ENCODE data around the gene CDHR2.

CDHR2 gene

DNA sequence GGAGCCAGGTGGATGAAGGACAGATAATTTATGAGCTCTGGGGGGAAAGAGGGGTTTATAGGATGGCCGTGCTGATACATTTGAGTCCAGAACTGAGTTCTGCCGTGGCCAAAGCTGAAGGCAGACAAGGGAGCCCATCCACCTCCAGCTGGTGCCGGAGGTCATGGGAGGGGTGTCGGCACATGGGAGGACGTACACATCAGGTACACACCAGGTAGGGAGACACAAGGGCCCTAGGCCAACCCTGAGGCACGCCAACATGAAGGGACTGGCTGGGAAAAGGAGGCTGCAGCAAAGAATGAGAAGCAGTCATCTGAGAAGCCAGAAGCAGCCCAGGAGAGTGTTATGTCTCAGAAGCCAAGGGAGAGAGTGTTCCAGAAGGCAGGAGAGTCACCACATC, 62.9 kb downstream of the CDHR2 start:
- in situ Hi-C loops (cut with MboI; ENCODE audit: low sequenced_read_pairs), result no loop called here

DNA sequence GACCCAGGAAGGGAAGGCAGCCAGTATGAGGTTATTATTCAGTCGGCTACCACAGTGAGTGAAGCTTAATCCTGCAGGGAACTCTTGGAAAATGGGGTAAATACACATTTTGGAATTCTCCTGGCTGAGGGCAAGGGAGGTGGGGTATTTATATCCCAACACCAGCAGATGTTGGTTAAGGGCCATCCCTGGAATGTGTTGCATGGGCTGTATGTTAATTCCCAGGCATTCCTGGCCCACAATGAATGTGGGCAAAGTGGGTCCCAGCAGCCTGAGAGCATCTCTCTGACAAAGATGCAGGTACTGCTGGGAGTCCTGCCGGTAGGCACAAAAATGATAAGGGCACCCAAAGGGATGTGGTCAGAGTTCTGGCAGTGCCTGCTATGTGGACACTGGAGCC, 63.7 kb downstream of the CDHR2 start:
- in situ Hi-C loops (cut with MboI; ENCODE audit: low sequenced_read_pairs), result no loop called here

DNA sequence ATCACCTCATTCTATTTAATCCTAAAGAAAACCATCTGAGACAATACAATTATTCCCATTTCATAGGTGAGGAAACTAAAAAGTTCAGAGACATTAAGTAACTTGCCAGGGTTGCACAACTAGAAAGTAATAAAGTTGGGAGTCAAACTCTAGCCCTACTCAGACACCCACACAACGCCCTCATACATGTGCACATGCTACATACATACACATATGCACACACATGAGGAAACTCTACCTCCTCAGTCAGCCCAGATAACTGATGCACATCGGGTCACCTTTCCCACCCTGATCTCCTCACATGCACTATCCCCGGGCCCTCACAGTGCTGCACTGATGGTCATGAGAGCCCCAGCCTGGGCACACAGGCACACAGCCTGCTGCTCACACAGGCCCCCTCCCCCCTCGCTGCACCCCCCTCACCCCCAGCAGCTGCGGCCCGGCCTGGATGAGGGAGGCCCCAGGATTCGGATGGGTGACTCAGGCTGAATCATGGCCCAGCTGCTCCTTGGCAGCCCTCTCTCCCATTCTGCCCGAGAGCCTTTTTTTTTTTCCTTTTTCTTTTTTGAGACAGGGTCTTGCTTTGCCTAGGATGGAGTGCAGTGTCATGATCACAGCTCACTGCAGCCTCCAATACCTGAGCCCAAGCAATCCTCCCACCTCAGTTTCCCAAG, 65.8 kb downstream of the CDHR2 start:
- in situ Hi-C loops (cut with MboI; ENCODE audit: low sequenced_read_pairs), result no loop called here

DNA sequence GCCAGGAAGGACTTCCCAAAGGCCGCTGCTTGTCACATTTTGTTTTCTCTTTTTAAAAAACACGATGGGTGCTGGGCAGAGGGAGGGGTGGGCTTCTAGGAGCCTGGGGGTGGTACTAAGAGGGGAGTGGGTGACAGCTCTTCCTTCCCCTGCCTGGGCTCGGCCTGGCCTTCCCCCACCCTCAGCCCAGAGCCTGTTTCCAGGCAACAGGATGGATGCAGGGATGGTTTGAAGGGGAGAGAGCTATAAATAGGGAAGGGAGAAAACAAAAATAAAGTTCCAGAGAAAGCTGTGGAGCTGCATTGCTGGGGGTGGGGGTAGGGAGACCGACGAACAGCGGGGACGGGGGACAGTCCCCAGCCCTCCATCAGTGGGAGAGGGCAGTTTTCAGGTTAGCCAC, 67.4 kb downstream of the CDHR2 start:
- in situ Hi-C loops (cut with MboI; ENCODE audit: low sequenced_read_pairs), result no loop called here

DNA sequence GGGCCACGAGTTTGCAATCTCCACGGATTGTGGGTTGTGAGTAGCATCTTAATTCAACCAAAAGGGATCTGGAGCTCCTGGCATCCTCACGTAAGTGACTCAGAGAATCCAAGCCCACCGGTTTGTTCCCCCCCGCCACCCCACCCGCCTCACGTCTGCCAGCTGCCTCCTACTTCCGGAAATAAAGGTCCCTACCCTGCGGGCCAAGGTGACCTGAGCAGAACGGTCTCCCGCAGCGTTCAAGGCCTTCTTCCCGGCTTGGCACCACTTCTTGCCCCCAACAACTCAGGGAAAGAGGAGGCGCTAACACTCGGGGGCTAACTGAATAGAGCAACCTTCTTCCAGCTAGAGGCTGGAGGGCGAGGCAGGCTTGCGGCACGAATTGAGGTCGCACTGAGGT, 69.6 kb downstream of the CDHR2 start:
- in situ Hi-C loops (cut with MboI; ENCODE audit: low sequenced_read_pairs), result no loop called here

DNA sequence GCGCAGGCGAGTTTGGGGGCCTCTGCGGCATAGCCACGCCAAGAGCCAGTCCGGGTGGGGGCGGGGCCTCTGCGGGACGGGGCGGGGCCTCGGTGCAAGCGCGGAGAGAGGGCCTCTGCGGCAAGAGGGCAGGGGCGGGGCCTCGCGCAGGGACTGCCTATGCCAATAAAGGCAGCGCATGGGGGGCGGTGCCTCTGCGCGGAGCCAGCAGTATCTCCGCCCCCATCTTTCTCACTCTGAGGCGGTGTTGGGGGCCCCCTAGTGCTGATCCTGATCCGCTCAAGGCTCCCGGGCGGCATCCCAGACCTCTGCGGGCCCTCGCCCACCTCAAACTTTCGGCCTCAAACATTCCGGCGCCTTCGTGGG, 70.0 kb downstream of the CDHR2 start:
- in situ Hi-C loops (cut with MboI; ENCODE audit: low sequenced_read_pairs), result no loop called here

DNA sequence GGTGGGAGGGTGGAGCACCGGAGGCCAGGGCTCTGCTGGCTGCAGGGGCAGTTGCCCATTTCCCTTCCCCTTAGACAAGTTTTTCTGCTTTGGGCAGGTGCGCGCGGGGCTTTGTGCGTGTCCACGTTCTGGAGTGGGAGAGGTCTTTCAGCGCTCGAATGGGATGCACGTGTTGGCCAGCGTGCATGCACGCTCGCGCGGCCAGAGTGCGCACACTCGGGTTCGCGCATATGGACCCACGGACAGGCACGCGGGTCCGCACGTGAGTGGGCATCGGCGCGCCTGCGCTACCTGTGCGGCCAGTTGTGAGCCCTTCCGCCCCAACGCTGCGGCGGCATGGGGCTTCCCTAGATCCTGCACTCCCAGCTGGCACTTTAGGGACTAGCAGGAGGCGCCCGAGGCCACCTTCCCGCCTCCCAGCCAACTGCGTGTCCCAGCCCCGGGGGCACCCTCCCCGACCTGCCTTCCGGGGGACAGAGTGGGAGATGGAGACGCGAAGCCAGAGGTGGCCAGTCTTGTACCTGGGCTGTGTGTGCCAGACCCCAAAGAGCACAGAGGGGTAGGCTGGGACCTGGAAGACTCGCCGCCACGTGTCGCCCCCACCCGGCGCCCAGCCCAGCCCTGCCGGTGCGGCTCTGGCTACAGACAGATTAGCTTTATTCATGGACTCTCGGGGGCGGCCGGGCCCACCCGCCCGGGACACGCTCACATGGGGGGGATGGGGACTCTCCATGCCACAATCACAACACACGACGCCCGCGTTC, 70.6 kb downstream of the CDHR2 start:
- in situ Hi-C loops (cut with MboI; ENCODE audit: low sequenced_read_pairs), result no loop called here

DNA sequence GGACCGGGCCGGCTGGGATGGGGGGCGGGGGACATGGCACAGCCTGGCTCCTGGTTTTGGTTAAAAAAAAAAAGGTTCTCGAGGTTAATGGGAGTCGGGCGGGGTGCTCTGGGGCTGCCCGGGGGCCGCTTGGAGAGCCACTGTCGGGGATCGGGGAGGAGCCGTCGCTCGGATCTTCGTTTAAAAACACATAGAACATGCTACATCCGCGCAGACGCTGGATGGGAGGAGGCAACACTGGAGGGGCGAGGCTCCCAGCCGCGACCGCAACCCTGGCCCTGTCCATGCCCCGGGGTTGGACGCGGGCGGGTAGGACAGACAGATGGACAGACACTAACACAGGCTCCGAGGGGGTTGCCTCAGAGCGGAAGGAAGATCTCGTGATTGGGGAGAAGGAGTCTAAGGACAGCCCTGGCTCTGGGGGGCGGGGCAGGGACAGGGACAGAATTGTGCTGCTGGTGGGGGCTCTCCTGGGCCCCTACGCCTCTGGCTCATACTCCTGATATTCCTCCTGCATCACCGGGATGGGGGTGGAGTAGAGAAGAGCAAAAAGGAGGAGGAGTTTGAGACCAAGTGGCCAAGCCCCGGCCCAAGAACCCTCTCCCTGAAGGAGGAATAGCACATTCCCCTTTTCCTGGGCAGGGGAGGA, 71.3 kb downstream of the CDHR2 start:
- in situ Hi-C loops (cut with MboI; ENCODE audit: low sequenced_read_pairs), result no loop called here

DNA sequence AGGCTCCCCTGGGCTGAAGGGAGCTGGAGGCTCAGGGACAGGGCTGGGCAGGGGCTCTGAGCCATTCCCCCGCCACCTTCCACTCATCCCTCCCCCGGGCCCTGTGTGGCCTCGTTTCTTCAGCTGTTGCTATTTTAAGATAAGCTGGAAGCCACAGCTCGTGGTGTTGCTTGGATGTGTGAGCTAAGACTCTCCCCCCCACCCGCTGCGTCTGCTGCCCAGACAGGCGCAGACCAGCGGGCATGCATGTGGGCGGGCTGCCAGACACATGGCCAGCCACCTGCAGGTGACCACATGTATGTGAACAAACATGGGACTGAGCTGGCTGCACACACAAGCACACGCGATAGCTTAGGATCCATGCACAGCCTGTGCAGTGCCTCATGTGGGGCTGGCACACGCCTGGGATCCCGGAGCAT, 72.5 kb downstream of the CDHR2 start:
- in situ Hi-C loops (cut with MboI; ENCODE audit: low sequenced_read_pairs), result no loop called here

DNA sequence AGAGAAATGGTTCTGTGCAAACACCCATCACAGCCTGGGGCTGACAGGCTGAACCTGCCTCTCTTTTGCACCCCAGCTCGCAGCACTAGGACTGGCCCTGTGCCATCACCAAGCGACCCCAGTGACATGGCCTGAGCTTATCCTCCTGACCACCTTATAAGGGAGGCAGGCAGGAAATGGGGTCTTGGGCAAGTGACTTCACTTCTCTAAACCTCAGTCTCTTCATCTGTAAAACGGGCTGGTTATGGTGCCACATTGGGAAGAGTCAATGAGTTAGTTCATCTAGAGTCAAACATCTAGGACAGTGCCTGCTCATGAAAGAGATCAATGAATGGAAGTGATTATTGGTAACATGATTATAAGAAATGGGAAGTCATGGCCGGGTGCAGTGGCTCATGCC, 75.0 kb downstream of the CDHR2 start:
- in situ Hi-C loops (cut with MboI; ENCODE audit: low sequenced_read_pairs), result no loop called here

DNA sequence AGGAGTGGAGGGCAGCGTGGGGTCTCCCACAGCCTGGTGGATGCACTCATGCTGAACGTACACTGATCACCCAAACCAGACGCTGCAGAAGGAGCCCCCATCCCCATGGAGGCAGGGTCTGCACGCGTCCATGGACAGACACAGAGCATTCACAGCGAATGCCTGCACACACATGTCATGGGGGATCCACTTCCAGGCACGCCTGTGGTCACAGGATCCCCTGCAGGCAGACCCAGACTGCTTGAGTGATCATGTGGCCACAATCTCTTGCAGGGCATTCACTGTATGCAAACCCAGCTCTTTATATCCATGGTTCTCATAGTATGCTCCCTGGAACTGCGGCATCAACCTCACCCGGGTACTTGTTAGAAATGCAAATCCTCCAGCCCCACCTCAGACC, 75.8 kb downstream of the CDHR2 start:
- in situ Hi-C loops (cut with MboI; ENCODE audit: low sequenced_read_pairs), result no loop called here

DNA sequence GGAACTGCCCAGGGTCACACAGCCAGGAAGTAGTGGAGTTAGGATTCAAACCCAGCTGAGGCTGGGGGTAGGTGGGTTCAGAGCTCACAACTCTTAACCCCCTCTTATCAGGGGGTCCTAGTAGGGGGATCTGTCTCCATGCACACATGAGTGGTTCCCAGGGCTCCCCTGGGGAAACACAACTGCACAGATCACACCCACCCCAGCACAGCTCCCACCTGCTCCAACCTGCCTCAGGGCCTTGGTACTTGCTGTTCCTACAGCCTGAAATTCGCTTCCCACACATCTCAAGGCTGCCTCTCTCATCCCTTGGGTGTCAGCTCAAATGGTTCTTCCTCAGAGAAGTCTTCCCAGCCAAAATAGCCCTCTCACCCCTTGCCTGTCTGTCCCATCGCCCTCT, 76.4 kb downstream of the CDHR2 start:
- in situ Hi-C loops (cut with MboI; ENCODE audit: low sequenced_read_pairs), result no loop called here

DNA sequence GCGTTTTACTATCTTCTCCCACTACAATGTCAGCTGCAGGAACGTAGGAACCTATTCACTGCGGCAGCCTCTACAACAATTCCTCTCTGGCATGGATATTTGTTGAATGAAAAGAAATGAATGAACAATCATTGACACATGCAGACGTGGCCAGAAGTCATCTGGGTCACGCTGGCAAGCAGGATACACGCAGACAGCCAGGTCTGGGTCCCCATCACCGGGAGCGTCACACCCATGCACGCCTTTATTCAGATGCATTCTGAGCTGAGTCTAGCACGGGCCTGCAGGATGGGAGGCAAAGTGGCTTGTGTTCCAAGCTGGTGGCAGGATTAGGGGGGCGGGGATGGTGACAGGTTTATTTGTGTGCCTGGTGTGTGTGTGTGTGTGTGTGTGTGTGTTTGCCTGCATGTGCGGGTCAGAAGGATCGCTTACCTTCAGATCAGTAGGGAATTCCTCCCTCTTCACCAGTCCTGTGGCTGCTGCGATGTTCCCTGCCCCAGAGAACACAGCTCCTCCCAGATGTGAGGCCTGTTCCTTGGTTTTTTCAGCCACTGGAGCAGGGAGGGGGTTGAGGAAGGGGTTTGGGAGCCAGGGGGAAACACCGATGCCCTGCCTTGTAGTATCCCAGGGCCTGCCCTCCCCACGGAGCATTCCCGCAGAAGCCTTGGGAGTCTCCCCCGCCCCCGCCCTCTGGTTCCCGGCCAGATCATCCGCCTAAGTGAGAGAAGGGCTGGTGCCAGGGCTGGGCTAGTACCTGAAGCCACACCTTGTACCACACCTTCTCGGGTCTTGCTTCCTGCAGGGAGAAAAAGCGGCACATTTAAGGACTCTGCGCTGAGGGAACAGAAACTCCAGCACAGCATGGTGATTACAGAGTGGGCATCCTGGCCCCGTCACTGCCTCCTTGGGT, 77.1 kb downstream of the CDHR2 start:
- in situ Hi-C loops (cut with MboI; ENCODE audit: low sequenced_read_pairs), result no loop called here

DNA sequence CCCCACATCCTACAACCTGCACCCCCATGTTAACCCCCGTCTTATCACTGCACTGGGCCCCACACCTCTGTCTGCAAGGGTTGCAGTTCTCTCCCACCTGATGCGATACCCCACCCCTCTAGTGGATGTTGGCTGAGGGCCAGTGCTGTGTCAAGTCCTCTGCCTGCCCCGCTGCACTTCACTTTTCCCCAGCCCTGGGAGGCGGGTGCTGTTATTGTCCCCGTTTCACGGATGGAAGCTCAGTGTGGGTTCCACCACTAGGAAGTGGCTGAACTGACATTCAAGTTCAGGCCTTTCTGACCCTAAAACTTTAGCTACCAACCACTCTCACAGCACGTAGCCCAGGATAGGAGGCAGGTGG, 77.7 kb downstream of the CDHR2 start:
- in situ Hi-C loops (cut with MboI; ENCODE audit: low sequenced_read_pairs), result no loop called here

DNA sequence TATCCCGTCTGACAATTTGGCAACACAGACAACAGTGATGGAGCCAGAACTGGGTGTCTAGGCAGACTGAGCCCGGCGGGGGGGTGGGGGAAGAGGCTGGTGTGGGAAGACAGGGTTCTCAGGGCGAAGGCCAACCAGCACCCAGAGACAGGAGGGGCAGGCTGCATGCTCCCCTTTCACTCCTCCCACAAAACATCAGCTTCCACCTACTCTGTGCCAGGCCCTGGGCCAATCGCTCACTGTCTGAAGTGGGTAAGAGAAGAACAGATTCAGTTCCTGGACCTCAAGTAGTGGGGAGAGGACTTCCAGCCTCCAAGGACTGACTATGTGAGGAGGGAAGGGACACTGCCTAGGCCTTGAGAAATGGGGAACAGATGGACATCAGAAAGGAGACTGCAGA, 78.4 kb downstream of the CDHR2 start:
- in situ Hi-C loops (cut with MboI; ENCODE audit: low sequenced_read_pairs), result no loop called here

DNA sequence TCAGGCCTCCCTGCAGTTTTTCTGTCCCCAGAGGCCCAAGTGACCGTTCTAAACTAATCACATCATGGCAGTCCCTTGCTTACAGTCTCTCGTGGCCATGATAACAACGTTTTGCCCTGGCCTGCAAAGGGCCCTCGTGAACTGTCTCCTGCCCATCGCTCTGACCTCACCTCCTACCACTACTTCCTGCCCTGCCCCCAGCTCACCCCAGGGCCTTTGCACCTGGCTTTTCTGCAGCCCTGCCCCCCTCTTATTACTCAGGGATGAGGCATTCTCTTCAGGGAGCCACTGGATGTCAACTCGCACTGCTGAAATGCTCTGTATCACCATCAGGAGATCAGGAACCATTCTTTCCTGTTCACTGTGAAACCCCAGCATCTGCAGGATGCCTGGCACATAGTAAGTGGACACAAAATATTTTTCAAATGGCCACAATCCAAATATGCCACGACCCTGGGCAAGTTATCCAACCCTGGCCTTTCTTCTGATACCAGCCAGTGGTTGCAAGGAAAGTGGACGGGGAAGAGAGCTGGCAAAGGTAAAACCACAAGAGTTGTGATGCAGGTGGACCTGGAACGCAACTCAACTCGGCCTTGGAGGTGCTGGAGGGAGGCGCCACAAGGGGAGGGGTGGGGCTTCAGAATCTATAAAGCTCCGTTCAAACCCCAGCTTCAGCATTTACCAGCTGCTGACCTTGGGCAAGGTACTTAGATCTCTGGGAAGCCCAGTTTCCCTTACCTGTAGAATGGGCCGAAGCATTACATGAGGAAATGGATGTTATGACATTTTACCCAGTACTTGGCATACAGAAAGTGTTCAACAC, 79.5 kb downstream of the CDHR2 start:
- in situ Hi-C loops (cut with MboI; ENCODE audit: low sequenced_read_pairs), result no loop called here

DNA sequence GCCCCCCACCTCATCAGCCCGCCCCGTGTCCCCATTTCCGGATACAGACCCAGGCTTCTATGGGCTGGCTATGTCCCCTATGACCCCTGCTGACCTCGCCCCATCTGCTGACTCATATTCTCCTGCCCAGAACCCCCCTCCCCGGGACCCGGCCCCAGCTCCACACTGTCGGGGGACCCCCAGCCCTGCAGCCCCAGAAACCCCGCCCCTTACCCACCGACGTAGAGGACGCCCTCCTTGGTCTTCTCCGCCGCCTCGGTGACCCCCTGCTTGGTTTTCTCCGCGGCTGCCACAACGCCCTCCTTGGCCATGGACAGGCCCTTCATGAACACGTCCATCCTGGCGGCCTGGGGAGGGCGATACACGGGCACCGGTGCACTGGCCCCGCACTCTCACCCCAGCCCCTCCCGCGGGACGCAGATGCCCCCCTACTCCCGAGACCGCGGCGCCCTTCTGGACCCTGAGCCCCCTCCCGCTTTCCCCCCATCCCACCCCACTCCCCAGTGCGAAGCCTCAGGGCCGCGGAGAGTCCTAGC, 80.2 kb downstream of the CDHR2 start:
- in situ Hi-C loops (cut with MboI; ENCODE audit: low sequenced_read_pairs), result no loop called here

DNA sequence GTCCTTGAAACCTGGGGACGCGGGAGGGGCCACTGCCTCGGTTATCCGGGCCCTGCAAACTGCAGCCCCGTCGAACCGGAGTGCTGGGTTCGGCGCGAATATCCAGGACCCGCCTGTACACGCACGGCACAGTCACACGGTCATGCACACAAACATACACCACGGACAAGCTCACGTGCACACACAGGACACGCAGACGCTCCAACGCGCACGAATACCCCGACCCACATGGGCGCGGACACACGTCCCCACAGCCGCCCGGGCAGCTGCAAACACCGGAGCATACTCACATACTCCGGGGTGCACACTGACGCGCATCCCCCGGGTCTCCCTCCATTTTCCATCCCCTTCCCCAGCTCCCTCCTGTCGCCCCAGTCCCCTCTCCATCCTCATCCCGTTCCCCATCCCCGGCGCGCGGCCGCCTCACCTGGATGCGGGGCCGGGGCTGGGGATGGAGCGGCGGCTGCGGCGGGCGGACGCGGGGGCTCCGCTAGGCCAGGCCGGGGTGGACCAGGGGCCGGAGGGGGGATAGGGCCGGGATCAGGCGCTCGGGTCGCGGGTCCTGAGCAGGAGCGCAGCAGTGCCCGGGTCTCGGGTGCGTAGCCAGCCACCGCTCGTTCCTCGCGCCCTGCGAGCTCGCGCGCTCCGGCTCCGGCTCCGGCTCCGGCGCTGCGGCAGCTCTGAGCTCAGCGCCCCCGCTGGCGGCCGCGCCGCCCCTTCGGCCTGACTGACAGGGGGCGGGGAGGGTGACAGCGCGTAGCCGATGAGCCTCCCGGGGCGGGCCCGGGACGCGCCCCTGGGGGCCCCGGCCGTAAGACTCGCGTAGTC, 80.9 kb downstream of the CDHR2 start, which contains the start of the genes EIF4E1B and SNCB:
Gene EIF4E1B, plus strand, starts transcription at position 823 of the 828 bp plus-strand sequence. CDS start 12,113 bp downstream, outside the sequence.
Gene SNCB, minus strand, starts transcription at position 682 of the 828 bp plus-strand sequence. CDS start 880 bp downstream, outside the sequence.
- in situ Hi-C loops (cut with MboI; ENCODE audit: low sequenced_read_pairs), result no loop called here

DNA sequence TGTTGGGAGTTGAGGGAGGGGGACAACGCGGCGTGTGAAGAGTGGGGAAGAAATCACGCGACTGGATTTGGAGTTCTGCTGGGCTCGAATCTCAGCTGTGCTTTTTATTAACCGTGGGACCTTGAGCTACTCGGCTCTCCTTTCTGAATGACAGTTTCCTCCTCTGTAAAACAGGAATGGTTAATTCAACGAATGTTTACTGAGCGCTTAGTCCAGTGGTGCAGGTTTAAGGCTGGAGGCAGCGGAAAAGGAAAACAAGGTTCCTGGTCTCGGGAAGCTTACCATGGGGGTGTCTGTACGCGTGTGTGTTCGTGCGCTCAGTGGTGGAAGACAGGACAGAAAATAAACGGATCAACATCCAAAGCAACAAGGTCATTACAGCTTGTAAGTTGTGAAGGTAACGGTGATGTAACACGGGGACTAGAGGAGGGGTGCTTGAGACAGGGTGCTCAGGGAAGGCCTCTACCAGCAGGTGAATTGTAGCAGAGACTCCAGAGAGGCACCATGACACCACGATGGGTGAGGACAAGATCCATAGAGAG, 81.6 kb downstream of the CDHR2 start:
- in situ Hi-C loops (cut with MboI; ENCODE audit: low sequenced_read_pairs), result no loop called here

Data from hTERT RPE-1 (cell line).